GM12878 (cell line): ENCODE results near the gene ARAP2. TPM values are rescaled to one million over a fixed set of nuclear protein-coding genes. Genes with fewer than 3 reads are reported as not detected.

Experiments
- ATAC-seq: fragments of 200-7000 bp; cut with Tn5 transposase; 3 replicates; pipeline ENCODE4 v1.9.1; 2020; ENCODE audit warnings: mild to moderate bottlenecking, moderate library complexity
- BruUV-seq: library from RNA; stranded (reverse); fragments of 400-500 nt; replicated peaks from 2 replicates; lab custom pipeline; 2021; lab: Mats Ljungman, UMichigan
- CTCF ChIA-PET: fragments of 300-600 bp; sonication (Branson Sonifier 250); formaldehyde crosslinking; extraction: SDS; loops from one replicate; lab custom pipeline; 2021; ENCODE audit warnings: inconsistent platforms; lab: Yijun Ruan, JAX
- POLR2A ChIA-PET: fragments of 350-600 bp; formaldehyde crosslinking; extraction: SDS; loops from one replicate; lab custom pipeline; 2021; ENCODE audit warnings: inconsistent platforms; lab: Charles Lee
- RAD21 ChIA-PET: fragments of 300-600 bp; sonication (Branson Sonifier 250); formaldehyde crosslinking; loops from one replicate; lab custom pipeline; 2023; ENCODE audit warnings: antibody characterized with exemption; ENCODE audit not compliant: unreplicated experiment; lab: Charles Lee
- SMC1A ChIA-PET: fragments of 300-600 bp; sonication (Branson Sonifier 250); formaldehyde crosslinking; loops from one replicate; lab custom pipeline; 2023; ENCODE audit not compliant: unreplicated experiment, uncharacterized antibody; lab: Charles Lee
- DNase-seq: peaks from one replicate; pipeline ENCODE4 v3.0.0-alpha.2; 2011; ENCODE audit warnings: low read depth, low spot score
- FAIRE-seq: peaks from 3 replicates; lab custom pipeline; 2011; peaks lifted over from hg19 to GRCh38; lab: Jason Lieb, UNC
- H2AFZ ChIP-seq: 2 replicates; pipeline ENCODE4 v1.6.0; 2011; ENCODE audit warnings: low read depth, low read length, control low read depth; ENCODE audit not compliant: control insufficient read depth
- H3K27ac ChIP-seq: 2 replicates; pipeline ENCODE4 v1.5.1; 2011; ENCODE audit warnings: control low read depth; ENCODE audit not compliant: control insufficient read depth, insufficient read depth
- H3K27me3 ChIP-seq, 2 experiments: replicated peaks in 1 of 2; 2 replicates each; pipeline versions ENCODE4 v1.6.0 to v1.6.1; 2011; ENCODE audit warnings: low read length in 1 of 2; ENCODE audit not compliant: control insufficient read depth in 2 of 2, insufficient read depth in 2 of 2
- H3K36me3 ChIP-seq, 2 experiments: 2 replicates each; pipeline ENCODE4 v1.5.1; 2011; ENCODE audit warnings: low read length in 1 of 2; ENCODE audit not compliant: control insufficient read depth in 2 of 2, insufficient read depth in 2 of 2
- H3K4me1 ChIP-seq: 2 replicates; pipeline ENCODE4 v1.6.1; 2011; ENCODE audit warnings: mild to moderate bottlenecking, low read length, moderate library complexity, mixed read lengths; ENCODE audit not compliant: control insufficient read depth, insufficient read depth
- H3K4me2 ChIP-seq: 2 replicates; pipeline ENCODE4 v1.6.0; 2011; ENCODE audit warnings: control low read depth; ENCODE audit not compliant: control insufficient read depth, insufficient read depth
- H3K4me3 ChIP-seq: fragments of 200-600 bp; sonication (generic); 2 replicates; pipeline ENCODE4 v1.5.1; 2016
- H3K79me2 ChIP-seq: 2 replicates; pipeline ENCODE4 v1.6.0; 2011; ENCODE audit warnings: low read length; ENCODE audit not compliant: control insufficient read depth, insufficient read depth
- H3K9ac ChIP-seq: 2 replicates; pipeline ENCODE4 v1.8.0; 2011; ENCODE audit warnings: low read length, control low read depth, mixed read lengths; ENCODE audit not compliant: control insufficient read depth, insufficient read depth
- H3K9me3 ChIP-seq: replicated peaks from 3 replicates; pipeline ENCODE4 v1.5.1; 2011; ENCODE audit warnings: mild to moderate bottlenecking, low read length; ENCODE audit not compliant: control insufficient read depth, insufficient read depth
- H4K20me1 ChIP-seq: 2 replicates; pipeline ENCODE4 v1.6.0; 2011; ENCODE audit not compliant: control insufficient read depth, insufficient read depth
- ATF7 ChIP-seq: fragments of 450-650 bp; IDR thresholded peaks from 2 replicates; pipeline ENCODE4 v1.6.1; 2016; ENCODE audit warnings: low read depth, mild to moderate bottlenecking
- BACH1 ChIP-seq: fragments of 450-650 bp; IDR thresholded peaks from 2 replicates; pipeline ENCODE4 v1.6.1; 2017; ENCODE audit warnings: mild to moderate bottlenecking, borderline replicate concordance
- CHD2 ChIP-seq: IDR thresholded peaks from 2 replicates; pipeline ENCODE4 v1.6.1; 2011; ENCODE audit warnings: low read depth, low read length, improper control_type of control experiment, borderline replicate concordance
- HDGF ChIP-seq: fragments of 450-650 bp; IDR thresholded peaks from 2 replicates; pipeline ENCODE4 v1.6.1; 2016; ENCODE audit warnings: antibody characterized with exemption
- JUNB ChIP-seq: IDR thresholded peaks from 2 replicates; pipeline ENCODE4 v1.6.1; 2016; ENCODE audit warnings: antibody characterized with exemption, mild to moderate bottlenecking
- MTA2 ChIP-seq: fragments of 450-650 bp; IDR thresholded peaks from 2 replicates; pipeline ENCODE4 v1.6.1; 2016; ENCODE audit warnings: low read depth, mild to moderate bottlenecking, moderate library complexity
- RFX5 ChIP-seq: IDR thresholded peaks from 2 replicates; pipeline ENCODE4 v1.6.1; 2011; ENCODE audit warnings: low read depth, low read length, improper control_type of control experiment
- STAT3 ChIP-seq: IDR thresholded peaks from 2 replicates; pipeline ENCODE4 v1.6.1; 2011; ENCODE audit warnings: low read depth, low read length, improper control_type of control experiment
- TCF12 ChIP-seq: IDR thresholded peaks from 2 replicates; pipeline ENCODE4 v1.6.1; 2011; ENCODE audit warnings: low read depth, mild to moderate bottlenecking, low read length
- YY1 ChIP-seq: IDR thresholded peaks from 2 replicates; pipeline ENCODE4 v1.6.1; 2011; ENCODE audit warnings: low read depth, mild to moderate bottlenecking, low read length
- ZNF622 ChIP-seq: fragments of 450-650 bp; IDR thresholded peaks from 2 replicates; pipeline ENCODE4 v1.6.1; 2017; ENCODE audit warnings: mild to moderate bottlenecking, inconsistent platforms
- WGBS: methylation state at CpG from one replicate; pipeline ENCODE4 v1.1.6; 2016; ENCODE audit warnings: low lambda C conversion rate; ENCODE audit not compliant: insufficient replicate concordance, insufficient coverage; ENCODE audit errors: missing lambda C conversion rate; 5-methylcytosine and 5-hydroxymethylcytosine counted together
- in situ Hi-C: fragments of 300-500 bp; cut with MboI; formaldehyde crosslinking; loops from 9 replicates; pipeline ENCODE4 v1.14.3; 2018; ENCODE audit warnings: mixed read lengths
- intact Hi-C: fragments of 100-400 bp; cut with micrococcal nuclease; formaldehyde crosslinking; loops from one replicate; pipeline ENCODE4 v1.14.2; 2022; ENCODE audit not compliant: unreplicated experiment
- polyA plus RNA-seq, 11 experiments: library from polyadenylated mRNA; depleted of rRNA in 4 of 11; unstranded in 6 of 11; stranded (reverse) in 5 of 11; fragments of >200 nt; fragmentation: Nextera tagmentation in 4 of 11; fragmentation: Illumina TruSeq in 1 of 11; extraction: Ambion mirVana in 4 of 11; extraction: Trizol in 1 of 11; gene quantifications; 1 replicate in 1 of 11; 2 replicates in 10 of 11; pipeline versions ENCODE4 v1.2.1 to v1.2.3, GENCODE V29; 2011 to 2016; ENCODE audit warnings: inconsistent platforms in 2 of 11, missing spikeins in 2 of 11, low read depth in 1 of 11
- total RNA-seq, 4 experiments: library from RNA; depleted of rRNA in 3 of 4; stranded (reverse); fragments of >200 nt in 3 of 4; fragmentation: Illumina TruSeq in 1 of 4; extraction: Trizol in 1 of 4; gene quantifications; 2 replicates each; pipeline versions ENCODE4 v1.2.1 to v1.2.3, GENCODE V29; 2013 to 2021
- TF ChIP-seq, protein P1 (sequence below): IDR thresholded peaks from 2 replicates; pipeline ENCODE4 v1.6.1; 2012; ENCODE audit warnings: low read depth, low read length, improper control_type of control experiment
- TF ChIP-seq, protein P2 (sequence below): IDR thresholded peaks from 2 replicates; pipeline ENCODE4 v1.6.1; 2011; ENCODE audit warnings: low read depth, mild to moderate bottlenecking, low read length, moderate library complexity, borderline replicate concordance; ENCODE audit errors: extremely low read depth
- TF ChIP-seq, protein P3 (sequence below): IDR thresholded peaks from 2 replicates; pipeline ENCODE4 v1.6.1; 2011; ENCODE audit warnings: mild to moderate bottlenecking, low read depth, low read length, moderate library complexity; ENCODE audit not compliant: insufficient replicate concordance
- TF ChIP-seq, protein P4 (sequence below): fragments of 450-650 bp; IDR thresholded peaks from 2 replicates; pipeline ENCODE4 v1.6.1; 2017; ENCODE audit warnings: borderline replicate concordance
- TF ChIP-seq, protein P5 (sequence below): fragments of 450-650 bp; IDR thresholded peaks from 2 replicates; pipeline ENCODE4 v1.6.1; 2016; ENCODE audit warnings: mild to moderate bottlenecking

ARAP2 gene
- total and polyA plus RNA-seq, 10 of the 15 experiments (the other 5 are each of a cell fraction or from before 2014, with no cell fraction given): 5.4 to 36.1 (median 12.2) TPM

DNA sequence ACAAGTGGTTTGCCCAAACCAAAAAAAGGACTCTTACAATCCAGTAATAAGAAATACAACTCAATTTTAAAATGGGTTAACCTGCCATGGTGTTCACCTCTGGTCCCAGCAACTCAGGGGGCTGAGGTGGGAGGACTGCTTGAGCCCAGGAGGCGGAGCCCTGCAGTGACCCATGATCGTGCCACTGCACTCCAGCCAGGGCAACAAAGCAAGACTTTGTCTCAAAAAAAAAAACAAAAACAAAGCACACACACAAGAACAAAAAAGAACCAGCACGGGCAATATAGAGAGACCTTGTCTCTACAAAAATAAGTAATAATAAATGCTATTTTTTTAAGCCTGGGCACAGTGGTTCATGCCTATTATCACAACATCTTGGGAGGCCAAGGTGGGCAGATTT, 28.7 kb downstream of the ARAP2 start (continued):
- TF ChIP-seq JUNB: no peak
- TF ChIP-seq, protein P1, sequence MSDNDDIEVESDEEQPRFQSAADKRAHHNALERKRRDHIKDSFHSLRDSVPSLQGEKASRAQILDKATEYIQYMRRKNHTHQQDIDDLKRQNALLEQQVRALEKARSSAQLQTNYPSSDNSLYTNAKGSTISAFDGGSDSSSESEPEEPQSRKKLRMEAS: no peak
- TF ChIP-seq BACH1: no peak
- no peak for TF ChIP-seq TCF12
- TF ChIP-seq MTA2: no peak
- TF ChIP-seq, protein P2, sequence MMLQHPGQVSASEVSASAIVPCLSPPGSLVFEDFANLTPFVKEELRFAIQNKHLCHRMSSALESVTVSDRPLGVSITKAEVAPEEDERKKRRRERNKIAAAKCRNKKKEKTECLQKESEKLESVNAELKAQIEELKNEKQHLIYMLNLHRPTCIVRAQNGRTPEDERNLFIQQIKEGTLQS: no peak
- TF ChIP-seq STAT3: no peak
- no peak for TF ChIP-seq YY1
- TF ChIP-seq CHD2: no peak

DNA sequence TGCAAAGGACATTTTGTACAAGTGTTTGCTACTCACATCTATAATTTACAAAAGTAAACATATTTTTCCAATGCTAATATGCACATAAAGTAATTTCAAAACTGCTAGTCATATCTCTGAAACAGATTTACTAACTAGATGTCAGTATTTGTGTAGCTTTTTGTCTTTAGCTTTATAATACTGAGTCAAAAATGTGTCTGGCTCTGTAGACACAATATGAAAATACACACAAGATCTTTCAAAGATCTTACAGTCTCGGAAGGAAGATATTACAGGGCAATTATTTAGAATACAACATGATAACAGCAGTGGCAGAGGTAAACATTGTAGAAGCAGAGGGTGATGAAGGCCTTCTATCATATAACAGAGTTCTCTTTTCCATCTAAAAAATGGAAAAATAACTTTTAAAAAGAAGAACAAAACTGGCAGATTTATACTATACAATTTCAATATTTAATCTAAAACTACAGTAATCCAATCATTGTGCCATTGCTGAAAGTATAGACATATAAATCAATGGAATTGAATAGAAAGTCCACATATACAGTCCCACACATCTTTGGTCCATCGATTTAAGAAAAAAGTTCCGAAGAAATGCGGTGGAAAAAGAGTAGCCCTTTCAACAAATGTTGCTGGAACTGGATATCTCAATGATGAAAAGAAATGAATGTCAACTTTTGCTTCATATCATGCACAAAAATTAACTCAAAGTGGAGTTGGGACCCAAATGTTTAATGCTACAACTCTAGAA, 29.4 kb downstream of the ARAP2 start:
- no peak for FAIRE-seq
- TF ChIP-seq, protein P3, sequence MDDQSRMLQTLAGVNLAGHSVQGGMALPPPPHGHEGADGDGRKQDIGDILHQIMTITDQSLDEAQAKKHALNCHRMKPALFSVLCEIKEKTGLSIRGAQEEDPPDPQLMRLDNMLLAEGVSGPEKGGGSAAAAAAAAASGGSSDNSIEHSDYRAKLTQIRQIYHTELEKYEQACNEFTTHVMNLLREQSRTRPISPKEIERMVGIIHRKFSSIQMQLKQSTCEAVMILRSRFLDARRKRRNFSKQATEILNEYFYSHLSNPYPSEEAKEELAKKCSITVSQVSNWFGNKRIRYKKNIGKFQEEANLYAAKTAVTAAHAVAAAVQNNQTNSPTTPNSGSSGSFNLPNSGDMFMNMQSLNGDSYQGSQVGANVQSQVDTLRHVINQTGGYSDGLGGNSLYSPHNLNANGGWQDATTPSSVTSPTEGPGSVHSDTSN: no peak
- TF ChIP-seq RFX5 (no peak), ATF7 (no peak), ZNF622 (no peak), HDGF (no peak)
- TF ChIP-seq, protein P4, sequence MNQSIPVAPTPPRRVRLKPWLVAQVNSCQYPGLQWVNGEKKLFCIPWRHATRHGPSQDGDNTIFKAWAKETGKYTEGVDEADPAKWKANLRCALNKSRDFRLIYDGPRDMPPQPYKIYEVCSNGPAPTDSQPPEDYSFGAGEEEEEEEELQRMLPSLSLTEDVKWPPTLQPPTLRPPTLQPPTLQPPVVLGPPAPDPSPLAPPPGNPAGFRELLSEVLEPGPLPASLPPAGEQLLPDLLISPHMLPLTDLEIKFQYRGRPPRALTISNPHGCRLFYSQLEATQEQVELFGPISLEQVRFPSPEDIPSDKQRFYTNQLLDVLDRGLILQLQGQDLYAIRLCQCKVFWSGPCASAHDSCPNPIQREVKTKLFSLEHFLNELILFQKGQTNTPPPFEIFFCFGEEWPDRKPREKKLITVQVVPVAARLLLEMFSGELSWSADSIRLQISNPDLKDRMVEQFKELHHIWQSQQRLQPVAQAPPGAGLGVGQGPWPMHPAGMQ: no peak
- TF ChIP-seq, protein P5, sequence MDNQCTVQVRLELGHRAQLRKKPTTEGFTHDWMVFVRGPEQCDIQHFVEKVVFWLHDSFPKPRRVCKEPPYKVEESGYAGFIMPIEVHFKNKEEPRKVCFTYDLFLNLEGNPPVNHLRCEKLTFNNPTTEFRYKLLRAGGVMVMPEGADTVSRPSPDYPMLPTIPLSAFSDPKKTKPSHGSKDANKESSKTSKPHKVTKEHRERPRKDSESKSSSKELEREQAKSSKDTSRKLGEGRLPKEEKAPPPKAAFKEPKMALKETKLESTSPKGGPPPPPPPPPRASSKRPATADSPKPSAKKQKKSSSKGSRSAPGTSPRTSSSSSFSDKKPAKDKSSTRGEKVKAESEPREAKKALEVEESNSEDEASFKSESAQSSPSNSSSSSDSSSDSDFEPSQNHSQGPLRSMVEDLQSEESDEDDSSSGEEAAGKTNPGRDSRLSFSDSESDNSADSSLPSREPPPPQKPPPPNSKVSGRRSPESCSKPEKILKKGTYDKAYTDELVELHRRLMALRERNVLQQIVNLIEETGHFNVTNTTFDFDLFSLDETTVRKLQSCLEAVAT: no peak

More for the DNA sequence above, 29.4 kb downstream of the ARAP2 start:
- no TSS peak for BruUV-seq
- Histone ChIP-seq H3K9me3 (no peaks in the 10 kb centered on the region), H3K4me3 (no peak overlapping the region), H3K79me2 (peaks cover 28% of the 10 kb centered on the region), H3K9ac (no peak overlapping the region), H3K4me1 (peaks cover 15% of the 10 kb centered on the region), H4K20me1 (no peaks in the 10 kb centered on the region), H3K36me3 (peaks cover 0 to 2% of the 10 kb centered on the region in 2 experiments; a peak in 1 of 4 replicates), H3K4me2 (no peak overlapping the region), H3K27ac (no peak overlapping the region), H2AFZ (no peak overlapping the region), H3K27me3 (no peaks in the 10 kb centered on the region)
- DNase-seq (no peak), ATAC-seq (no peak)
- 75% methylated on average over 4 of the region's 4 CpGs for WGBS
- SMC1A ChIA-PET: interaction anchor here (0.6 to 2.9 kb wide), 15 partner anchors 8 to 115 kb away, joined by 3 to 14 read pairs (median 4); no protein-coding TSS in a partner anchor
- RAD21 ChIA-PET: interaction anchor here (1.0 to 2.2 kb wide), 6 partner anchors 9 to 134 kb away, joined by 3 to 9 read pairs (median 4); partner anchors contain the start of gene ARAP2
- POLR2A ChIA-PET: interaction anchor here (1.0 kb wide), 1 partner anchor 28 kb away, joined by 4 read pairs; no protein-coding TSS in a partner anchor
- CTCF ChIA-PET: interaction anchor here (1.1 to 1.7 kb wide), 6 partner anchors 11 to 185 kb away, joined by 3 to 7 read pairs (median 4); no protein-coding TSS in a partner anchor
- in situ Hi-C loops (no loop called here), intact Hi-C loops (no loop called here)
